ENCODE data around the gene SCN7A. TPM values are rescaled to one million over a fixed set of nuclear protein-coding genes. Genes with fewer than 3 reads are reported as not detected.
"Not testable (repeated sequence)": the region's sequence is repeated elsewhere in the genome, so short reads cannot be mapped to it uniquely, and the experiment has no call there.

The SCN7A gene
- total and polyA plus RNA-seq, 2 donors: 0.98 to 10.2 TPM

DNA sequence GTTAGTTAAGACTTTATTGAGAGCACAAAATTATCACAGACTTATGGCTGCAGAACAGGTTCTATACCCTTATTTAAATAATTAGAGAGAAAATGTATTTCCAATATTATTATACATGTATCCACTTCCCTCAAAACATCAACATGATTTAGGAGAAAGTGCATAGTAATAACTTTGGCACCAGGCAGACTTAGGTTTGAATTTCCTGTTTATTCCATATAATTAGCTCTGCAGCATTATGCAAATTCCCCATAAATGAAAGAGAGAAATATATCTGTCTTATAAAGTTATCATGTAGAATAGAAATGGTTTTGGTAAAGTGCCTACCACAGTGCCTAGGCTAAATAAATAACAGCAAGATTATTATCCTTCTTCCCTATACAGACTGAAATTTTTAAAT lies 133.6 kb downstream of the SCN7A start:
- Histone ChIP-seq H3K4me3 (ENCODE audit: low read length in 2 of 2) (no peak overlapping the region), H3K9me3 (ENCODE audit: control insufficient read depth in 2 of 2, insufficient read depth in 1 of 2, low read length in 1 of 2) (no peaks in the 10 kb centered on the region), H3K36me3 (ENCODE audit: control insufficient read depth in 2 of 2, insufficient read depth in 2 of 2, low read length in 1 of 2) (no peaks in the 10 kb centered on the region), H3K27ac (ENCODE audit: low read depth in 1 of 2, low read length in 1 of 2) (no peak overlapping the region), H3K27me3 (ENCODE audit: control insufficient read depth in 2 of 2, insufficient read depth in 1 of 2, low read length in 1 of 2) (no peaks in the 10 kb centered on the region), H3K4me1 (ENCODE audit: control insufficient read depth in 2 of 2, insufficient read depth in 2 of 2, low read length in 2 of 2) (no peaks in the 10 kb centered on the region)
- no peak for DNase-seq (ENCODE audit: low read depth in 6 of 9, low spot score in 9 of 9)

DNA sequence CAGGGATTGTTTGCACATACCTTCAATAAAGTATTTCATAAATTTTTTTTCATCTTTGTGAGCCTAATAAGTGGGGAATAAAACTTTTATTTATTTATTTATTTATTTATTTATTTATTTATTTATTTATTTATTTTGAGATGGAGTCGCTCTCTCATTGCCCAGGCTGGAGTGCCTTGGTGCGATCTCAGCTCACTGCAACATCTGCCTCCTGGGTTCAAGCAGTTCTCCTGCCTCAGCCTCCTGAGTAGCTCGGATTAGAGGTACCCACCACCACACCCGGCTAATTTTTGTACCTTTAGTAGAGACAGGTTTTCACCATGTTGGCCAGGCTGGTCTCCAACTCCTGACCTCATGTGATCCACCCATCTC lies 136.1 kb downstream of the SCN7A start:
- WGBS: 99% methylated on average over 4 of the region's 4 CpGs

DNA sequence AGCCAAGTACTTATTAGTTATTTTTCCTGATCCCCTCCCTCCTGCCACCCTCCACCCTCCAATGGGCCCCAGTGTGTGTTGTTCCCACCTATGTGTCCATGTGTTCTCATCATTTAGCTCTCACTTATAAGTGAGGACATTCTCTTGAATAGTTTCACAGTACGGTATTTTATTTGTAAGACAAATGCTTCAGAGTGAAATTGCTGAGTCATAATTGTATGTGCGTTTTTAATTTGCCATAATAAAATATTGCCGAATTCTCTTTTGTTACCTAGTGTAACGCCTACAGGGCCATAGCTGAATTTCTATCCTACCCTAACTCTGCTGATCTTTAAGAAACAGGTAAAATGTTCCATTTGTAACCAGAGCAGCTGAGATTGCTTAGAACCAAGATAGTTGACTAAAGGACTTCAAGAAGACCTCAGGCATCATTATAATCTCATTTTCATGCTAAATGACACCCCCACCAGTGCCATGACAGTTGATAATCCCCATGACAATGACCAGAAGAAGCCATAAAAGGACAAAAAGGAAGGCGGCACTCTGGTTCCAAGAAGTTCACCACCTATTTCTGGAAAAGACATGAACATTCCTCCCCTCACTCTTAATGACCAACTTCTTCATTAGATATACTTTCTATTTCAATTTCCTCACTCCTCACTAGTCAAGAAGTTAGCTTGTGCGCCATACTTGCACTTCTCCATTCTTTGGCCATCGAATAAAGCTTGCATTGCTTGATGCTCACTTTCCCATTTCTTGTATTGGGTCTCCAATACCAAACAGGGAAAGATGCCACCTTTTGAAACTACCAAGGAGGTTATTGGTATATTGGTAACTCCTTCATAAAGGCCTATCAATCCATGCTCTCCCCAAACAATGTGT lies 136.7 kb downstream of the SCN7A start:
- H3K4me1 ChIP-seq (ENCODE audit: control insufficient read depth in 2 of 2, insufficient read depth in 2 of 2, low read length in 2 of 2): no peaks in the 10 kb centered on the region

More for the DNA sequence above, 136.1 kb downstream of the SCN7A start:
- H3K4me1 ChIP-seq (ENCODE audit: control insufficient read depth in 2 of 2, insufficient read depth in 2 of 2, low read length in 2 of 2); H3K9me3 ChIP-seq (ENCODE audit: control insufficient read depth in 2 of 2, insufficient read depth in 1 of 2, low read length in 1 of 2); H3K36me3 ChIP-seq (ENCODE audit: control insufficient read depth in 2 of 2, insufficient read depth in 2 of 2, low read length in 1 of 2); DNase-seq (ENCODE audit: low read depth in 6 of 9, low spot score in 9 of 9); H3K4me3 ChIP-seq (ENCODE audit: low read length in 2 of 2); H3K27me3 ChIP-seq (ENCODE audit: control insufficient read depth in 2 of 2, insufficient read depth in 1 of 2, low read length in 1 of 2); H3K27ac ChIP-seq (ENCODE audit: low read depth in 1 of 2, low read length in 1 of 2): not testable (repeated sequence)

More for the DNA sequence above, 136.7 kb downstream of the SCN7A start:
- no peaks in the 10 kb centered on the region for H3K36me3 ChIP-seq (ENCODE audit: control insufficient read depth in 2 of 2, insufficient read depth in 2 of 2, low read length in 1 of 2)
- no peaks in the 10 kb centered on the region for H3K9me3 ChIP-seq (ENCODE audit: control insufficient read depth in 2 of 2, insufficient read depth in 1 of 2, low read length in 1 of 2)
- no peak for DNase-seq (ENCODE audit: low read depth in 6 of 9, low spot score in 9 of 9)
- 97% methylated on average over 7 of the region's 7 CpGs for WGBS
- no peak overlapping the region for H3K4me3 ChIP-seq (ENCODE audit: low read length in 2 of 2)
- no peaks in the 10 kb centered on the region for H3K27me3 ChIP-seq (ENCODE audit: control insufficient read depth in 2 of 2, insufficient read depth in 1 of 2, low read length in 1 of 2)
- no peak overlapping the region for H3K27ac ChIP-seq (ENCODE audit: low read depth in 1 of 2, low read length in 1 of 2)

Other genes starting within 250 kb of the SCN7A start
- gene SCN9A, start 118.3 kb downstream of the SCN7A start, total RNA-seq: 5.6 TPM
- 1.2 TPM for gene SCN9A, start 118.3 kb downstream of the SCN7A start, polyA plus RNA-seq